HEK293 (cell line): ENCODE measurements around the gene CDH26.

Experiments used
- BCL11B ChIP-seq: fragments of 450-650 bp; formaldehyde crosslinking; IDR thresholded peaks from 2 replicates; pipeline ENCODE4 v1.5.1; 2016; ENCODE audit warnings: low read depth, missing biosample characterization, missing genetic modification characterization
- EGR2 ChIP-seq: fragments of 450-650 bp; formaldehyde crosslinking; IDR thresholded peaks from 2 replicates; pipeline ENCODE4 v1.5.1; 2016; ENCODE audit warnings: low read depth, missing biosample characterization, missing genetic modification characterization
- GLIS2 ChIP-seq: fragments of 450-650 bp; formaldehyde crosslinking; IDR thresholded peaks from 2 replicates; pipeline ENCODE4 v1.5.1; 2016; ENCODE audit warnings: missing biosample characterization, missing genetic modification characterization
- HIC1 ChIP-seq: fragments of 450-650 bp; formaldehyde crosslinking; IDR thresholded peaks from 2 replicates; pipeline ENCODE4 v1.5.1; 2016; ENCODE audit warnings: missing biosample characterization, missing genetic modification characterization
- HOXA7 ChIP-seq: sonication (generic); formaldehyde crosslinking; IDR thresholded peaks from 2 replicates; pipeline ENCODE4 v1.8.1; 2022; ENCODE audit warnings: missing genetic modification reagents, borderline replicate concordance
- KLF10 ChIP-seq: fragments of 450-650 bp; IDR thresholded peaks from 2 replicates; pipeline ENCODE4 v1.5.1; 2018; ENCODE audit warnings: missing biosample characterization, mild to moderate bottlenecking, missing genetic modification characterization
- MEIS1 ChIP-seq: sonication (generic); formaldehyde crosslinking; IDR thresholded peaks from 2 replicates; pipeline ENCODE4 v1.8.1; 2022; ENCODE audit warnings: missing genetic modification reagents, mild to moderate bottlenecking, borderline replicate concordance
- OSR2 ChIP-seq: fragments of 450-650 bp; formaldehyde crosslinking; IDR thresholded peaks from 2 replicates; pipeline ENCODE4 v1.5.1; 2016; ENCODE audit warnings: missing biosample characterization, missing genetic modification characterization
- REPIN1 ChIP-seq: fragments of 450-650 bp; formaldehyde crosslinking; IDR thresholded peaks from 2 replicates; pipeline ENCODE4 v1.5.1; 2017; ENCODE audit warnings: missing biosample characterization, missing genetic modification characterization, low read depth
- WT1 ChIP-seq: fragments of 450-650 bp; formaldehyde crosslinking; IDR thresholded peaks from 2 replicates; pipeline ENCODE4 v1.5.1; 2016; ENCODE audit warnings: missing biosample characterization, missing genetic modification characterization
- YY1 ChIP-seq: fragments of 450-650 bp; formaldehyde crosslinking; IDR thresholded peaks from 2 replicates; pipeline ENCODE4 v1.5.1; 2018; ENCODE audit warnings: missing biosample characterization, missing genetic modification characterization
- ZBTB26 ChIP-seq: fragments of 450-650 bp; formaldehyde crosslinking; optimal IDR thresholded peaks from 2 replicates; pipeline ENCODE3; 2016; ENCODE audit warnings: missing biosample characterization, mild to moderate bottlenecking, missing genetic modification characterization
- ZFP3 ChIP-seq: fragments of 450-650 bp; formaldehyde crosslinking; IDR thresholded peaks from 2 replicates; pipeline ENCODE4 v1.5.1; 2016; ENCODE audit warnings: low read depth, missing biosample characterization, missing genetic modification characterization
- ZNF10 ChIP-seq: fragments of 450-650 bp; formaldehyde crosslinking; IDR thresholded peaks from 2 replicates; pipeline ENCODE4 v1.5.1; 2017; ENCODE audit warnings: missing biosample characterization, missing genetic modification characterization
- ZNF133 ChIP-seq: fragments of 450-650 bp; formaldehyde crosslinking; IDR thresholded peaks from 2 replicates; pipeline ENCODE4 v1.5.1; 2016; ENCODE audit warnings: missing biosample characterization, missing genetic modification characterization
- ZNF138 ChIP-seq: fragments of 450-650 bp; formaldehyde crosslinking; IDR thresholded peaks from 2 replicates; pipeline ENCODE4 v1.5.1; 2016; ENCODE audit warnings: missing biosample characterization, missing genetic modification characterization, borderline replicate concordance
- ZNF140 ChIP-seq: fragments of 450-650 bp; formaldehyde crosslinking; IDR thresholded peaks from 2 replicates; pipeline ENCODE4 v1.5.1; 2016; ENCODE audit warnings: missing biosample characterization, missing genetic modification characterization
- ZNF2 ChIP-seq: fragments of 450-650 bp; formaldehyde crosslinking; IDR thresholded peaks from 2 replicates; pipeline ENCODE4 v1.5.1; 2016; ENCODE audit warnings: missing biosample characterization, missing genetic modification characterization
- ZNF248 ChIP-seq: fragments of 450-650 bp; formaldehyde crosslinking; IDR thresholded peaks from 2 replicates; pipeline ENCODE4 v1.5.1; 2017; ENCODE audit warnings: missing biosample characterization, missing genetic modification characterization
- ZNF26 ChIP-seq: fragments of 450-650 bp; formaldehyde crosslinking; IDR thresholded peaks from 2 replicates; pipeline ENCODE4 v1.5.1; 2016; ENCODE audit warnings: missing biosample characterization, missing genetic modification characterization
- ZNF324 ChIP-seq: fragments of 450-650 bp; formaldehyde crosslinking; IDR thresholded peaks from 2 replicates; pipeline ENCODE4 v1.5.1; 2016; ENCODE audit warnings: missing biosample characterization, missing genetic modification characterization
- ZNF521 ChIP-seq: fragments of 450-650 bp; formaldehyde crosslinking; IDR thresholded peaks from 2 replicates; pipeline ENCODE4 v1.5.1; 2017; ENCODE audit warnings: missing biosample characterization, mild to moderate bottlenecking, missing genetic modification characterization
- ZNF530 ChIP-seq: fragments of 450-650 bp; formaldehyde crosslinking; IDR thresholded peaks from 2 replicates; pipeline ENCODE4 v1.5.1; 2016; ENCODE audit warnings: low read depth, missing biosample characterization, missing genetic modification characterization
- ZNF561 ChIP-seq: fragments of 450-650 bp; IDR thresholded peaks from 2 replicates; pipeline ENCODE4 v1.5.1; 2018; ENCODE audit warnings: missing biosample characterization, missing genetic modification characterization, borderline replicate concordance
- ZNF623 ChIP-seq: fragments of 450-650 bp; formaldehyde crosslinking; IDR thresholded peaks from 2 replicates; pipeline ENCODE4 v1.5.1; 2016; ENCODE audit warnings: missing biosample characterization, missing genetic modification characterization
- ZNF654 ChIP-seq: fragments of 450-650 bp; formaldehyde crosslinking; IDR thresholded peaks from 2 replicates; pipeline ENCODE4 v1.5.1; 2016; ENCODE audit warnings: low read depth, missing biosample characterization, missing genetic modification characterization
- ZNF660 ChIP-seq: fragments of 450-650 bp; IDR thresholded peaks from 2 replicates; pipeline ENCODE4 v1.5.1; 2018; ENCODE audit warnings: missing biosample characterization, mild to moderate bottlenecking, missing genetic modification characterization
- ZNF692 ChIP-seq: fragments of 450-650 bp; formaldehyde crosslinking; IDR thresholded peaks from 2 replicates; pipeline ENCODE4 v1.5.1; 2016; ENCODE audit warnings: missing biosample characterization, missing genetic modification characterization
- ZSCAN16 ChIP-seq: fragments of 450-650 bp; formaldehyde crosslinking; IDR thresholded peaks from 2 replicates; pipeline ENCODE4 v1.5.1; 2016; ENCODE audit warnings: missing biosample characterization, missing genetic modification characterization
- TF ChIP-seq, protein P1 (sequence below): fragments of 450-650 bp; formaldehyde crosslinking; IDR thresholded peaks from 2 replicates; pipeline ENCODE4 v1.5.1; 2016; ENCODE audit warnings: missing biosample characterization, missing genetic modification characterization
- TF ChIP-seq, protein P2 (sequence below): fragments of 450-650 bp; formaldehyde crosslinking; IDR thresholded peaks from 2 replicates; pipeline ENCODE4 v1.5.1; 2016; ENCODE audit warnings: missing biosample characterization, missing genetic modification characterization

The CDH26 gene

DNA sequence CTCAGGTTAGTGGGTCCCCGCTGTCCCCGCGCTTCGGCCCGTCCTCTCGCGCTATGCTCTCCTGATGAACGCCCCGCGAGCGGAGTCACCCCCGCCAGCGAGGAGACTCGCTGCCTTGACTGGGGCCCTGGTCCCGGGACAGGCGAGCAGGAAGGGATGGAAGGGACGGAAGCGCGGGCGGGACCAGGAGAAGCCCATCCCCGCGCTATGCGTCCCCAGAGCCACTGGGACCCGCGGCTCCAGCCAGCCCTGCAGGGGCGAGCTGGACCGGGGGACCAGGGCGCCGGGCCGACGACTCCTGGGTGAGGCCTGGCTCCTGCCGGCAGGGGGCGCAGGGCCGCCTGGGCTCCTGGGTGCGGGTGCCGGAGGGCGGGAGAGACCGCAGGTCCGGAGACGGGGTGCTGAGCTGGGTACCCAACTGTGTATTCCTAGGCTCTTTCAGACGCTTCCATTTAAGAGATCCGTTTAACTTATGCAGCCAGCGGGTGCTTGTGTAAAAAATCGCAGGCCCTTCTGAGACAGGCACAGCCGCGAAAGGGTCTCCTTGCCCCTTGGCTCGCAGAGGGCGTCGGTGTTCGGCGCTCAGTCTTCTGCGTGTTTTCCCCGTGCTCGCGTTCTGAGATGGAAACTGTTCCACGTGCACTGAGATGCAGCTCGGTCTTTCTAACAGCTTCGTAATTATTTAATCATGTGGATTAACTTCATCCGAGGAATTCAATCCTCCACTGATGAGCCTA, 24.2 kb upstream of the CDH26 start (continued):
- TF ChIP-seq, protein P1, sequence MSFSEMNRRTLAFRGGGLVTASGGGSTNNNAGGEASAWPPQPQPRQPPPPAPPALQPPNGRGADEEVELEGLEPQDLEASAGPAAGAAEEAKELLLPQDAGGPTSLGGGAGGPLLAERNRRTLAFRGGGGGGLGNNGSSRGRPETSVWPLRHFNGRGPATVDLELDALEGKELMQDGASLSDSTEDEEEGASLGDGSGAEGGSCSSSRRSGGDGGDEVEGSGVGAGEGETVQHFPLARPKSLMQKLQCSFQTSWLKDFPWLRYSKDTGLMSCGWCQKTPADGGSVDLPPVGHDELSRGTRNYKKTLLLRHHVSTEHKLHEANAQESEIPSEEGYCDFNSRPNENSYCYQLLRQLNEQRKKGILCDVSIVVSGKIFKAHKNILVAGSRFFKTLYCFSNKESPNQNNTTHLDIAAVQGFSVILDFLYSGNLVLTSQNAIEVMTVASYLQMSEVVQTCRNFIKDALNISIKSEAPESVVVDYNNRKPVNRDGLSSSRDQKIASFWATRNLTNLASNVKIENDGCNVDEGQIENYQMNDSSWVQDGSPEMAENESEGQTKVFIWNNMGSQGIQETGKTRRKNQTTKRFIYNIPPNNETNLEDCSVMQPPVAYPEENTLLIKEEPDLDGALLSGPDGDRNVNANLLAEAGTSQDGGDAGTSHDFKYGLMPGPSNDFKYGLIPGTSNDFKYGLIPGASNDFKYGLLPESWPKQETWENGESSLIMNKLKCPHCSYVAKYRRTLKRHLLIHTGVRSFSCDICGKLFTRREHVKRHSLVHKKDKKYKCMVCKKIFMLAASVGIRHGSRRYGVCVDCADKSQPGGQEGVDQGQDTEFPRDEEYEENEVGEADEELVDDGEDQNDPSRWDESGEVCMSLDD (tag by site-specific recombination) = peak; percentile 80; the same call in 1 of the 2 replicates
- TF ChIP-seq ZFP3 (tag by site-specific recombination) = no peak
- TF ChIP-seq ZNF530 (tag by site-specific recombination) = no peak
- no peak for TF ChIP-seq ZSCAN16 (tag by site-specific recombination)
- no peak for TF ChIP-seq OSR2
- peak; percentile 70; the same call in 1 of the 2 replicates for TF ChIP-seq GLIS2 (tag by site-specific recombination)
- no peak for TF ChIP-seq REPIN1 (tag by site-specific recombination)
- TF ChIP-seq ZNF623 (tag by site-specific recombination) = no peak
- peak; percentile 78 for TF ChIP-seq ZBTB26 (tag by site-specific recombination)
- TF ChIP-seq HOXA7 (CRISPR knock-in tag) = no peak
- no peak for TF ChIP-seq ZNF248 (tag by site-specific recombination)
- TF ChIP-seq ZNF2 (tag by site-specific recombination) = 0 out of 2 replicates have a peak, but pooled peaks have one; percentile 32
- TF ChIP-seq ZNF324 (tag by site-specific recombination) = no peak
- TF ChIP-seq ZNF561 = peak; percentile 90; the same call in 1 of the 2 replicates
- TF ChIP-seq ZNF660 (tag by site-specific recombination) = 0 out of 2 replicates have a peak, but pooled peaks have one; percentile 46
- peak; percentile 38; the same call in 1 of the 2 replicates for TF ChIP-seq ZNF692
- TF ChIP-seq ZNF133 = no peak
- TF ChIP-seq WT1 (tag by site-specific recombination) = no peak
- no peak for TF ChIP-seq ZNF140
- no peak for TF ChIP-seq MEIS1 (CRISPR knock-in tag)
- TF ChIP-seq KLF10 (tag by site-specific recombination) = no peak
- TF ChIP-seq ZNF10 = 0 out of 2 replicates have a peak, but pooled peaks have one; percentile 12
- TF ChIP-seq YY1 (tag by site-specific recombination) = no peak
- TF ChIP-seq HIC1 (tag by site-specific recombination) = peak; percentile 68; the same call in 1 of the 2 replicates
- no peak for TF ChIP-seq ZNF138 (tag by site-specific recombination)
- TF ChIP-seq, protein P2, sequence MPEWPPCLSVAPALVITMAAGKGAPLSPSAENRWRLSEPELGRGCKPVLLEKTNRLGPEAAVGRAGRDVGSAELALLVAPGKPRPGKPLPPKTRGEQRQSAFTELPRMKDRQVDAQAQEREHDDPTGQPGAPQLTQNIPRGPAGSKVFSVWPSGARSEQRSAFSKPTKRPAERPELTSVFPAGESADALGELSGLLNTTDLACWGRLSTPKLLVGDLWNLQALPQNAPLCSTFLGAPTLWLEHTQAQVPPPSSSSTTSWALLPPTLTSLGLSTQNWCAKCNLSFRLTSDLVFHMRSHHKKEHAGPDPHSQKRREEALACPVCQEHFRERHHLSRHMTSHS (tag by site-specific recombination) = no peak
- no peak for TF ChIP-seq ZNF654
- no peak for TF ChIP-seq BCL11B (tag by site-specific recombination)
- TF ChIP-seq ZNF26 = no peak
- no peak for TF ChIP-seq ZNF521 (tag by site-specific recombination)
- TF ChIP-seq EGR2 (tag by site-specific recombination) = no peak
